CD1c-positive myeloid dendritic cell (primary cell): ENCODE data around the gene DOCK8.
"Not testable (repeated sequence)": the region's sequence is repeated elsewhere in the genome, so short reads cannot be mapped to it uniquely, and the experiment has no call there.

Experiments
- DNase-seq: peaks from one replicate; pipeline ENCODE4 v3.0.0-alpha.2; 2016; ENCODE audit errors: extremely low spot score

DOCK8 gene

DNA sequence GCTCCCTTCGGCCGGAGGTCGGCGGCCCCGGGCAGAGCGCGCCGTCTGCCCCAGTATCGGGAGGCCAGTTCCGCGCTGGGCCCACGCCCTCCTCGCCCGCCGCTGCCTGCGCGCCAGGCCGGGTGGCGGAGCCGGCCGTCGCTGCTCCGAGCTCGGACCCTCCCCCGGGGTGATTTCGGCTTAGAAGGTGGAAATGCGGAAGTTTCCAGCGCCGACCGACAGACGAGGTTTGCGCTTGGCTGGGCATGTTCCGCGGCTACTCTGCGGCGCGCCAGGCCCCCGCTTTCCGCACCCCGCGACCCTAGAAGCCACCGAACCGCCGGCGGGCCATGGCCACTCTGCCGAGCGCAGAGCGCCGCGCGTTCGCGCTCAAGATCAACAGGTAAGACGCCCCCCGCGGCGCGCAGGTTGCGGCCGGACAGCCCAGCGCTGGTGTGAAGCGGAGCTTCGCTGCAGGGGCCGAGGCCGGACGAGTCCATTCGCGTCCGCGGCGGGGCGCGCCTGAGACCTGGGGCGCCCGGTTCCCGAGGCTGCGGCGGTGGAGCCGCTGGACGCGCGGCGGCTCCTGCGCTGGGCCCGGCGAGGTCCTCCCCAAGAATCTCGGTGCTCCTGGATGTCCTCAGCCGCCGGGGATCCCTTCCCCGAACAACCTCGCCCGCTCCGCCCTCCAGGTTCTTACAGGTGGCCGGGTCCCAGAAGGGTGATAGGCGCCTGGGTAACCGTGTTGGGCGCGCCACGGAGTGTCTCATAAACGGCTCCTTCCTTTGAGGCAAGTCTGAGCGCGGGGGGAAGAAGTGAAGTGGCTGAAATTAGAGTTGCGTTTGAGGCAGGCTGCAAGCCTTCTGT is at the start of gene DOCK8:
Gene DOCK8 (plus strand): TSS at position 218 of the 846 bp plus-strand sequence. CDS start 112 bp downstream, at position 330.
- DNase-seq: peak; percentile 95

- not testable (repeated sequence) for DNase-seq
These were observed 44.9 kb upstream of the DOCK8 start for GRCh38 chr9:169757-170156.

- not testable (repeated sequence) for DNase-seq
These were observed 36.4 kb upstream of the DOCK8 start for GRCh38 chr9:178140-178825.

- peak; percentile 60 for DNase-seq
These were observed 35.7 kb upstream of the DOCK8 start, which contains the start of gene ZNG1A for GRCh38 chr9:178970-179383. Gene ZNG1A, minus strand, starts transcription at chr9:179056. Its CDS starts 87 bp downstream, at chr9:178969.

DNA sequence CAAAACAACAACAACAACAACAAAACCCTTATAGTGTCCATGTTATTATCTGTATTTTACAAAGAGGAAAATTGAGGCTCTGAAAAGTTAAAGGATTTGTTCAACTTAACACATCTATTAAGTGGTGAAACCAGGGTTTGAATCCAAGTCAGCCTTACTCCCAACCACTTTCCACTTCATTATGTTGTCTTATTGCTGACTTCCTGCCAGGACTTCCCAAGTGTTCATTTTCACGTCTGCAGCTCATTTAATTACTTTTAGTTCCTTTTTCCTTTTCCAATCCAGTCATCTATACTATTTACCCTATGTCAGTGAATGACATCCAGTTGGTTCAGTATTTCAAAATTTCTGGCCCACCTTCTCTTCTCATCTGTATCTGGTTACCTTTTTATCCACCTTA is 15.1 kb upstream of the DOCK8 start:
- not testable (repeated sequence) for DNase-seq

GRCh38 chr9:206481-206880 is 8.2 kb upstream of the DOCK8 start:
- peak; percentile 16 for DNase-seq

GRCh38 chr9:209143-209758 is 5.4 kb upstream of the DOCK8 start:
- DNase-seq: peak; percentile 43

GRCh38 chr9:211036-211435 is 3.6 kb upstream of the DOCK8 start:
- DNase-seq: no peak

GRCh38 chr9:211557-211956 is 3.1 kb upstream of the DOCK8 start:
- DNase-seq: peak; percentile 61

DNA sequence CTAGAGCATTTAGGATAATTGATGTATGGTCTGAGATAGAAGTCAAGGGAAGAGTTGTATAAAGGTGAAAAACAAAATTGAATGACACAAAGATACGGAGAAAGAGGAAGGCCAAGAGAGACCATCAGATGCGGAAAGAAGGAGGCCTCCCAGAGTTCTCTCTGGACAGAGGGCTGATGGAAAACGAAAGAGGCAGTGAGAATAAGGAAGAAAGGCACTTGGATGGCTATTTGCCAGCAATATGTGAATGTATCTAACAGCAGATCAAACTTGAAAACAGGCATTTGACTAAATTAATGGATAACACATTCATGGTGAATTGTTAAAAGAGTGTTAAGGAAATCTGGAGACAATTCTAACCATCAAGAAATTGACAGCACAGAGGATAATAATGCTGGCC is 2.4 kb upstream of the DOCK8 start:
- DNase-seq: peak; percentile 88

DNA sequence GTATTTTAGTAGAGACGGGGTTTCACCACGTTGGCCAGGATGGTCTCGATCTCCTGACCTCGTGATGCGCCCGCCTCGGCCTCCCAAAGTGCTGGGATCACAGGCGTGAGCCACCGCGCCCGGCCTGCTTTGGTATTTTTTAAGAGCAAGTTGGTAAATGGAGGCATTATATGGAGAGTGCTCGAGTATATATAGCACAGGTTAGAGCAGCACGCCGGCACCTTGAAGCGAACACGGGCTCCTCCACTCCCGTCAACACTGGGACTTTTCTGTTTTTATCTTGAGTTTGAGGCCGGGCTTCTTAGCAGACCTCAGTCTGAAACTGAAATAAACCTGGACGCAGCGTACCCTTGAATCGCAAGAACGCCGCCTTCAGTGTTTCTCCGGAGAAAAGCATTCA is 764 bp upstream of the DOCK8 start:
- not testable (repeated sequence) for DNase-seq

- no peak for DNase-seq
These were observed 366 bp upstream of the DOCK8 start for GRCh38 chr9:214351-214647.

DNA sequence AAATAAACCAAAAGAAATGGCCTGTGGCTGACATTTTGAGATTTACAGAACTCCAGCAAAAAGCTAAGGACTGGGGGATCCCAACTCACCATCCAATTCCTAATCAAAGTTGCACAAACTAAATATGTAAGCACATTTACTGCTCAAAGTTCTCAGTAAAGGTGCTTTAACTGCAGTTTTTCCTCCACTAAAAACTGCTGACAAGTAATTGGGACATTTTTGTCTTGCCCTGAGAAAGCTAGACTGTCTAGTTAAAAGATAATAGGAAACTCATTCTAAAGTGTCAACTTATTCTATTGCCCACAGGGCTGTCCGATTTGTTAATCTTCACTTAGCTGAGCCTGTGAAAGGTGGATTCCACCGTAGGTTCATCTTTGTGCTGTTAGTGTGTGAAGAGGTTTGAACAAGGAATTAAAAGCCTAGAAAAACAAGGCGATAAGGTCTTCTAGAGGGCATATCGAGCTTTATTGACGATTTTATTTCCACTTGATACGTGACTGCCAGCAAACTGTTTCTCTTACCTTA is 1.0 kb downstream of the DOCK8 start:
- no peak for DNase-seq

GRCh38 chr9:216866-217265 is 2.2 kb downstream of the DOCK8 start:
- DNase-seq: no peak

GRCh38 chr9:217950-218349 is 3.3 kb downstream of the DOCK8 start:
- no peak for DNase-seq

DNA sequence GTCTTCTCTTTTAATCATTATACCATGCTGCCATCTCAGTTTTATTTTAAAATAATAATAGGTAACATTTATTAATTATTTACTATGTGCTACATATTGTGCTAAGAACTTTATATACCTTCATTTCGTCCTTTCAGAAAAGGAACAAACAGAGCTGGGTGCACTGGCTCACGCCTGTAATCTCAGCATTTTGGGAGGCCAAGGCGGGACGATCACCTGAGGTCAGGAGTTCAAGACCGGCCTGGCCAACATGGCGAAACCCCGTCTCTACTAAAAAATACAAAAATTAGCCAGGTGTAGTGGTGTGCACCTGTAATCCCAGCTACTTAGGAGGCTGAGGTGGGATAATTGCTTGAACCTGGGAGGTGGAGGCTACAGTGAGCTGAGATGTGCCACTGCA is 4.4 kb downstream of the DOCK8 start:
- not testable (repeated sequence) for DNase-seq

DNA sequence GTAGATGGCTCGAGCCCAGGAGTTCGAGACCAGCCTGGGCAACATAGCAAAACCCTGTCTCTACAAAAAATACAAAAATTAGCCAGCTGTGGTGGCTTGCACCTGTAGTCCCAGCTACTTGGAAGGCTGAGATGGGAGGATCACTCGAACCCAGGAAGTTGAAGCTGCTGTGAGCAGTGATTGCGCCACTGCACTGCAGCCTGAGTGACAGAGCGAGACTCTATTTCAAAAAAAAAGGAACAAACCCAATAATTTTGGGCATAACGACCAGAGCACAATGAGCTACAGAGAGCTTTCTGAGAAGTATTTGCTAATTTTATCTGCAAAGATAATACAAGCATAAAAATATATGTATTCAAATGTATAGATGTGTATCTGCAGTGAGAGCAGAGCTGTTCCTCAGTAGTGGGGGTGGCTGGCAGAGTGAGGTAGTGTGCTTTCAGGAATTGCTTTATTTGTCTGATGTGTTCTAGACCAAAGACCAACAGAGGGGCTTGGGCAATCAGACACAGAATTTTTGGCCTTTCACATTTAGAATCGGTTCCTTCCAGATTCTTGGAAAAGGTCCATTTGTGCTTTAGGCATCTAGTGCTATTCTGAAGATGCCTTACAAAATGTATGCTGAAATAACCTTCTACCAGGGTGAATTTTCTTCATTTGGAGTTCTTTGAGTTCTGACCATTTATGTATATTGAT is 5.2 kb downstream of the DOCK8 start:
- peak; percentile 66 for DNase-seq

DNA sequence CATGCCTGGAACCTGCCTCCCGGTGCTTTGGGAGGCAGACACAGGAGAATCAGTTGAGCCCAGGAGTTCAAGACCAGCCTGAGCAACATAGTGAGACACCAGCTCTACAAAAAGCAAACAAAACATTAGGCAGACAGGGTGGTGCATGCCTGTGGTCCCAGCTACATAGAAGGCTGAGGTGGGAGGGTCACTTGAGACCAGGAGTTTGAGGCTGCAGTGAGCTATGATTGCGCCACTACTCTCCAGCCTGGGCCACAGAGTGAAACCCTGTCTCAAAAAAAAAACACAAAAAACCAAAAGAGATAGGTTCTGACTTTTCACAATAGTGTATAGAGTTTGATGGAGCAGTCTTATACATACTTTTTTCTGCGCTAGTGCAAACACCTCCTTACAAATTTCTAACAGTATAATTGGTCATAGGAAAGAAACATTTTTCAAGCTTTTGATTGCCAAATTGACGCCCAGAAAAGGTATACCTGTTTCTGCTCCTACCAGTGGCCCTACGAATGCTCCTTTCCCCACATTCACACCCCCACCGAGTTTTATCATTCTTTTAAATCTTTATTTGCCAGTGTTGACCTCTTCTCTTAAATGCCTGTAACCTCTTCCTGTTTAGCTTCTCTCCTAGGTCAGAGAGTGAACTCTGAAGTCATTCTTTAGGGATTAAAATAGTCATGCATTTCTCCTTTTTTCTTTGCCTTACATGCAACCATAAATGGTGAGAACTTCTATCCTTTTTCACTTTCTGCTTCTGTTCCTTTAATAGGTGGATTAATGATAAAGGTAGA is 7.5 kb downstream of the DOCK8 start:
- peak; percentile 70 for DNase-seq

- DNase-seq: peak; percentile 41
These were observed 8.5 kb downstream of the DOCK8 start for GRCh38 chr9:223152-223551.

- peak; percentile 24 for DNase-seq
These were observed 9.4 kb downstream of the DOCK8 start for GRCh38 chr9:224026-224425.
